ENCODE data around the gene ADAP1.
A peak's percentile ranks its signal among the peaks of the same experiment; 100 is the strongest.
"Not testable (repeated sequence)": the region's sequence is repeated elsewhere in the genome, so short reads cannot be mapped to it uniquely, and the experiment has no call there.

The ADAP1 gene

DNA sequence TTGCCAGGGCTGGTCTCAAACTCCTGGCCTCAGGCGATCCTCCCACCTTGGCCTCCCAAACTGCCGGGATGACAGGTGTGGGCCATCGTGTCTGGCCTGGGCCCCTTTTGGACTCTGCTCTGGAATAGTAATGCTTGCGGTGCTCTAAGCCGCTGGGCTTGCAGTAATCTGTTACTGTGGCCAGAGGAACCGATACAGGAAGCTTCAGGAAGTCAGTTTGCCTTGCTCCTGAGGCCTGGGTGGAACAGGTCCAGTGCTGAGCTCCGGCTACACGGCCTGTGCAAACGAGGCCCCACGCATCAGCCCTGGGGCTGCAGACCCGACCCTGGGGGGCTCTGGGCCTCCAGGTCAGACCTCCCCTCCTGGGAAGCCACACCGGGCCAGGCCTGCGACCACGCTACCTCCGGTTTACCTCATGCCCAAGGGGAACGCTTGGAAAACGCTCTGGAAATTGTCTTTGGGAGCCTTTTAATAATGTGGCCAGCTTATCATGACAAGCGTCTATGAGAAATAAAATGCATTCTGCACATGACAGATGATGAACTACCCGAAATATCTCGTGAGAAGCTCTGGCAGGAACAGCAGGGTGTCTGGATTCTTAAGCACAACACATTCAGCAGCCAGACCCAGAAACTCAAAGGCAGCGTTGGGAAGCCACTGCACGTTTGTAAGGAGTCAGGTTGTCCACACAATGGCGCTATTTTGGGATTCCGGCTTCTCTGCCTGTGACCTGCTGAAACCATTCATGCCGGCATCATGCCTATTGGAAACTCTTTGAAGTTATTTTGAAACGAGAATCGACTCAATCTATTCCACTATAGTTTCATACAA lies 10.1 kb upstream of the ADAP1 start:
- DNase-seq, result peak in 30 of 42 donors; percentile 26 to 80 (median 59)
- intact Hi-C loops (cut with DNase I), result no loop called here

DNA sequence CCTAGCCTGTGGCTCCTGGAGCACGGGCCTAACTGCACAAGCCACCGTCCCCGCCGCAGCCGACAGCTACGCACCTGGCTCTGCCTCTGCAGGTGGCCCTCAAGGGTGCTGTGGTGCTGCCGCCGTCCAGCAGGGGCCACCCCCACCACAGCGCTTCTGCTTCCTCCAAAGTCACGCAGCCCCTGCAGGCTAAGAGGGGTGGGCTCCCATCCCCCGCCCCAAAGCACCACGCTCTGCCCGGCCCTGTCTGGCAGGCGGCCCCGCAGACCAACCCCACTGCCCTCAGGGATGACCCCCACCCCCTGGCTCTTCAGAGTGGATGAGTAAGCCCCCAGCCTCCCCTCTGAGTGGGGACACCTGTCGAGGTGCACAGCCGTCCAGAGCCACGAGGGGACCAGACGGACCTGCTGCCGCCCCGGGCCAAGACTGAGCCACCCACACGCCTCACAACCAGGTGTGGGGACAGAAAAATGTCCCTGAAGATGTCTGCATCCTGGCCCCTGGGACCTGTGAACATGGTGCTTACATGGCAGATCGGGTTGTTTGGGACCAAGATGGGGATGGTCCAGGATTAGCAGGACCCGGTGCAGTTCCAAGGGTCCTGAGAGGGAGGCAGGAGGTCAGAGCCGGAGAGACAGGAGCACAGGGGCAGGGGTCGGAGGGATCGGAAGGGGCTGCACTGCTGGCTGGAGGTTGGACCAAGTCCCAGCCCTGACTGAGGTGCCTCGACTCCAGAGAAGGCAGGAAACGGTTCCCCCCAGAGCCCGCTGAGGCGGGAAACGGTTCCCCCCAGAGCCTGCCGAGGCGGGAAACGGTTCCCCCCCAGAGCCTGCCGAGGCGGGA lies 9.0 kb upstream of the ADAP1 start:
- DNase-seq, result no peak
- intact Hi-C loops (cut with DNase I), result no loop called here

DNA sequence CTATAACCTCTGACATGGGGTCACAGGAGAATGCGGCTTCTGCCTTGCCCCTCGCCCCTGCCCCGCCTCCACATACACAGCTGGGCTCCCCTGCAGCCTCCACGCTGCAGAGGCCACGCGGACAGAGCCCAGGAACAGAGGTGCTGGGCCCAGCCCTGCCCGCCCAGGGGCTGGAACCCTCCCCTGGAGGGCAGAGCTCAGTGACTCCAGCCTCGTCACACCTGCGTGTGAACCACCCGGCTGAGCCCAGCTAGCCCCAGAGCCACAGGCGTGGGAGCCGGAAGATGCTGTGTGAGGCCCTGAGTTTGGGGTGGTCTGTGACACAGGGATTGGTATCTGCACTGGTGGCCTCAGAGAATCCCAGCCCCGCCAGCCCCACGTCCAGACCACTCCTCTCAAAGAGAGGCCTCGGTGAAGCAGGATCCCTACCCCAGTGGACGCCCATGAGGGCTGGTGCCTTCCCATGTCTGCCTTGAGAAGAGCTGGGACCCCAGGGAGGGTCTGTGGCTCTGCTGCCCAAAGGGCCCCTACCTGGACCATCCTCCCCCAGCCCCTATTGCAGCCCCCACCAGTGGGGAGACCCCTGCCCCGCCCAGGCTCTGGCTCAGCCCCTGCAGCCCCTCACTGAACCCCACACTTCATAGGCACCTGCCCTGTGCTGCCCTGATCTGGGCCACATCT lies 8.1 kb upstream of the ADAP1 start:
- DNase-seq, result no peak
- intact Hi-C loops (cut with DNase I), result no loop called here

DNA sequence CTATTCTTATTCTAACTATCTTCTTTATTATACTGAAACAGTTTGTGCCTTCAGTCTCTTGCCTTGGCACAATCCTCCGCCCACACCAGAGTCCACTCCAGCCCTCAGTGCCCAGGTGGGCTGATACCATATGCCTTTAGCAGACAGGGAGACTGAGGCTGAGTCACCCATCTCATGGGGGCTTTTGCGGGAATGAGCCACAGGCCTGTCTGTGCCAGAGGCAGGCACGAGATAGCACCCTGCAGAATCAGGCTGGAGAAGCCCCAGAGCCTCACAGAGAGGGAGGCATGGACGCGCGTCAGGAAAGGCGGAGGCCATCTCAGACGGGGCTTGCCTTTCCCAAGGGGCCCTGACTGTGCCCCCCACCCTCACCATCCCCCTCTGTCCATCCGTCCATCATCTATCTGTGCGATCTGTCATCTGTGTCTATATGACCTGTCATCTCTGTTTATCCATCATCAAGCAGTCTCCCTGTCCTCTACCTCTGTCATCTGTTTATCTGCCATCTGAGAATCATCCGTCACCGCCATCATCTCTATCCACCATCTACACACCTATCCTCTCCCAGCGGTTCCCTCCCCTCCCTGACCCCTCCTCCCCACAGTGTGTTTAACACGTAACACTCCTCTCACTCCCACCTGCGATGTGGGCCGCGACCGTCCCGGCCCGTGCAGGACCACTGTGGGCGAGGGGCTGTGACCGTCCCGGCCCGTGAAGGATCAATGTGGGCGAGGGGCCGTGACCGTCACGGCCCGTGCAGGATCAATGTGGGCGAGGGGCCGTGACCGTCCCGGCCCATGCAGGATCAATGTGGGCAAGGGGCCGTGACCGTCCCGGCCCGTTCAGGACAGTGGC lies 7.3 kb upstream of the ADAP1 start:
- intact Hi-C loops (cut with DNase I), result no loop called here
- DNase-seq, result no peak

DNA sequence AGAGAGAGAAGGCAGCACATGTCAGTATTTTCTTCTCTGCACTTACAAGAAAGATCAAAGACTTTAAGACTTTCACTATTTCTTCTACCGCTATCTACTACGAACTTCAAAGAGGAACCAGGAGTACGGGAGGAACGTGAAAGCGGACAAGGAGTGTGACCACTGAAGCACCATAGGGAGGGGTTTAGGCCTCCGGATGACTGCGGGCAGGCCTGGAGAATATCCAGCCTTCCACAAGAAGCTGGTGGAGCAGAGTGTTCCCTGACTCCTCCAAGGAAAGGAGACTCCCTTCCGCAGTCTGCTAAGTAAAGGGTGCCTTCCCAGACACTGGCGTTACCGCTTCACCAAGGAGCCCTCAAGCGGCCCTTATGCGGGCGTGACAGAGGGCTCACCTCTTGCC lies 6.5 kb upstream of the ADAP1 start:
- DNase-seq; intact Hi-C loops (cut with DNase I): not testable (repeated sequence)

DNA sequence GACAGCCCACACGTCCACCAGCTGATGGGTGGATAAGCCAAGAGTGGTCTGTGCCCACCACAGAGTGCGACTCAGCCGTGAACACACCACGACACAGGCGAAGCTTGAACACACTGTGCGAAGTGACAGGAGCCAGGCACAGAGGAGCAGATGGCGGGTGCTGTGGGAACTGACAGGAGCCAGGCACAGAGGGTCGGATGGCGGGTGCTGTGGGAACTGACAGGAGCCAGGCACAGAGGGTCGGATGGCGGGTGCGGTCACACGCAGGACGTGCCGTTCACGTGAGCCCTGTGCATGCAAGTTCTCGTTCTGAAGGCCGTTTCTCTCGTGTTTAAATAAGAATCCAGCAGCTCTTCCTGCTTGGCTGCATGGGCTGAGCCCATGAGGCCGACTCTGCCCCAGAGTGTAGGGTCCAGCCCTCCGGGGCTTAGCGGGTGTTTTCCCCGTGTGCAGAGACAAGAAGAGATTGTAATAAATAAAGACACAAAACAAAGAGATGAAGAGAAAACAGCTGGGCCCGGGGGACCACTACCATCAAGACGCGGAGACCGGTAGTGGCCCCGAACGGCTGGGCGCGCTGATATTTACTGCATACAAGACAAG lies 5.9 kb upstream of the ADAP1 start:
- intact Hi-C loops (cut with DNase I), result no loop called here
- DNase-seq, result no peak

DNA sequence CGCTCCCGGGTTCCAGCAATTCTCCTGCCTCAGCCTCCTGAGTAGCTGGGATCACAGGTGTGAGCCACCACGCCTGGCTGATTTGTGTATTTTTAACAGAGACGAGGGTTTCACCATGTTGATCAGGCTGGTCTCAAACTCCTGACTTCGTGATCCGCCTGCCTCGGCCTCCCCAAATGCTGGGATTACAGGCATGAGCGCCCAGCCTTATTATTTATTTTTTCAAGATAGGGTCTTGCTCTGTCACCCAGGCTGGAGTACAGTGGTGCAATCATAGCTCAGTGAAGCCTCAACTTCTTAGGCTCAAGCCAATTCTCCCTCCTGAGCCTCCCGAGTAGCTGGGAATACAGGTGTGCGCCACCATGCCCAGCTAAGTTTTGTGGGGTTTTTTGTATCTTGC lies 5.3 kb upstream of the ADAP1 start:
- intact Hi-C loops (cut with DNase I); DNase-seq: not testable (repeated sequence)

DNA sequence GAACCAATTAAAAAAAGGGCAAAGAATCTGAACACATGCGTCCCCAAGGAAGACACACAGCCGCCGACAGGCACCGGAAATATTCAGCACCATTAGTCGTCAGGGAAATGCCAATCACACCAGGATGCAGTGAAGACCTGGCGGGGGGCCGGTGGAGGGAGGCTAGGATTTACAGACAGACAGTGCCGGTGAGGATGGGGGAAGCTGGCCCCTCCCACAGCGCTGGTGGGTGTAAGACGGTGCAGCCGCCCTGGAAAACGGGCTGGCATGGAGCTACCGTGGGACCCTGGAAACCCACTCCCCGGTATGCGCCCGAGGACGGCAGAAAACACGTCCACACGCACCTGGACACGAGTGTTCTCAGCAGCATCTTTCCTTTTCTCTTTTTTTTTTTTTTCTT lies 4.8 kb upstream of the ADAP1 start:
- intact Hi-C loops (cut with DNase I), result no loop called here
- DNase-seq, result no peak

DNA sequence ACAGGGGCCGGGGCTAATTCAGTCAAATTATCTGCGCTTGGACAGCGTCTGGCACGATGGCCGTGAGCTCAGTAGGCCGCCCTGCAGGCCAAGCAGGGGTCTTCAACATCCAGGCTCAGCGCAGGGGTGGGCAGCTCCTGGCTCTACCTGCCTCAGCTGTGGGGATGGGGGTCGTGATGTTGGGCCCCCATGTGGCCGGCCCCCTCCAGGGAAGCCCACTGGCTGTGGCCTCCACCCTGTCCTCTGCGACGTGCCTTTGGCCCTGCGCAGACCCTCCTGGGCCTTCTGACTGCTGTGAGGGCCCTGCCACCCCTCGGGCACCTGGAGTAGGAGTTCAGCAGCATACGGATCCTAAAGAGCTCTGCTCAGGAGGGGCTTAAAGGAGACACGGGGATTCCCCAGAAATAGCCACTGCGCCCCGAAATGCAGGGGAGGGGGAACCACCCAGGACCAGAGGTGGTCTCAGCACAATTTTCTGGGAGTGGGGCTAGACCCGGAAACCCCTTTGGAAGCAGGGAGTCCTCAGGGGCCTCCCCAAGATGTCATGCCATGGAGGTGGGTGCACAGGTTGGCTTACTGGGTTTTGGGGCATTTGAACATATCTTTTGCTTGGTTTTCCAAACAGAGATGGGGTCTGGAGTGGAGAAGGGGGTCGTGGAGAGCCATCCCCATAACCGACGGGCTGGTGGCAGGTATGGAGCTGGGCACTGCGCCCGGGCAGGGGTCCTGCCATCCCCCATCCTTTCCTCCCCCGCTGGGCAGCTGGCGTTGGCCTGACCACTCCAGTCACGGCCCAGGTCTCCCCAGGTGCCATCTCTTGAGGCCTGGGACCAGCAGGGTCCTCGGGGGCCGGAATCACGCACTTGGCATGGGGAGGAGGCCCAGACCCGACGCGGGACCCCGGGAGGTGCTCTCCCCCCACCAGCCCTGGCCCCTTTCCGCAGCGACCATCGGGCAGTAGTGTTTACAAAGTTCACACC lies 4.0 kb upstream of the ADAP1 start:
- intact Hi-C loops (cut with DNase I), result no loop called here
- DNase-seq, result peak in 1 of 42 donors; percentile 1

DNA sequence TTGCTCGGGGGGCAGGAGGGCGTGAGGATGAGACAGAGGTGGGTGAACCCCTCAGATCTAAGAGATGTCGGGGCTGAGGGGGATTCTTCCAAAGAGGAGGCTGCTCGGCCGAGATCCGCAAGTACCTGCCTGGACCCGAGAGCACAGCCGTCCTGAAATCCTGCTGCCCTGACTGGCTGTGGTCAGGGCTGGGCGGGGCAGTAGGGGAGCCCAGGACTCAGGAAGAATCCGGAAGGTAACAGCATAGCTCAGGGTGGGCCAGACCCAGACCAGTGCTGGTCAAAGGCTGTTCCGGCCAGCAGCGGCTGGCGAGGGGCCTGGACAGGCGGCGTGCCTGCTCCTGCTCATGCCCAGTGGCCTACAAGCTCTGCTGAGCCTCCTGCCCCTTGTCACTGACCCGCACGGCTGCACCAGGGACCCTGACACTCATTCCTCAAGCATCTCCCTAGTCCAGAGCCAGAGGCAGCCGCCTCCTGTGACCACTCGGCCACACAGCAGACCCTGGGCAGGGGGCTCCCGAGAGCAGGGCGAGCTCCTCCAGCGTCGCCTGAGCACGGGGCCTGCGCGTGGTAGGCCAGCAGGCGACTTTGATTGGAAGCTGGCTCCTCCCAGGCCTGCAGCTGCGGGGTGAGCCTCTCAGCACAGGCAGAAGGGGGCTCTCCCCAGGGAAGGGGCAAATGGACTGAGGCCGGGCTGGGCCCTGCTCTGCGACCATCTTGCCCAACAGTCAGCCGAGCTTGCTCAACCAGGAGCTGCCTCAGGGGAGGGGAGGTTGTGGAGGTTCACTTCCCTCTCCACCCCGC lies 3.1 kb upstream of the ADAP1 start:
- intact Hi-C loops (cut with DNase I), result no loop called here
- peak in 15 of 42 donors; percentile 31 to 65 (median 42) for DNase-seq

DNA sequence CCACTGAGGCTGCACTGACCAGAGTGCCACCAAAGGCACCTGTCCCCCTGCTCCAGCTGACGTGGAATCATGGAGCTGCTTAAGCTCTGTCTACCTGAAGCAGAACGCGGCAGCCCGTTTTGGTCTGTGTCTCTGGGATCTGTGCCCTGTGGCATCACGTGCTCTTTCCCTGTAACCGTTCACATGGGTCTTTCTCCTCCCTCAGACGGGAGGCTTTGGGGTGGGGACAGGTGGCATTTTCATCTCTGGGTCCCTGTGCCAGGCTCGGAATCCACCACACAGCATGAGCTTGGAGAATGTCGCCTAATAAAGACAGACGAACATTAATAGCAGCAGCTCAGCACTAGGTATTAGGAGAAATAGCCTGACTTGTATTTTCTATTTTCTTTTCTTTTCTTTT lies 1.6 kb upstream of the ADAP1 start:
- no peak for DNase-seq
- intact Hi-C loops (cut with DNase I), result no loop called here

DNA sequence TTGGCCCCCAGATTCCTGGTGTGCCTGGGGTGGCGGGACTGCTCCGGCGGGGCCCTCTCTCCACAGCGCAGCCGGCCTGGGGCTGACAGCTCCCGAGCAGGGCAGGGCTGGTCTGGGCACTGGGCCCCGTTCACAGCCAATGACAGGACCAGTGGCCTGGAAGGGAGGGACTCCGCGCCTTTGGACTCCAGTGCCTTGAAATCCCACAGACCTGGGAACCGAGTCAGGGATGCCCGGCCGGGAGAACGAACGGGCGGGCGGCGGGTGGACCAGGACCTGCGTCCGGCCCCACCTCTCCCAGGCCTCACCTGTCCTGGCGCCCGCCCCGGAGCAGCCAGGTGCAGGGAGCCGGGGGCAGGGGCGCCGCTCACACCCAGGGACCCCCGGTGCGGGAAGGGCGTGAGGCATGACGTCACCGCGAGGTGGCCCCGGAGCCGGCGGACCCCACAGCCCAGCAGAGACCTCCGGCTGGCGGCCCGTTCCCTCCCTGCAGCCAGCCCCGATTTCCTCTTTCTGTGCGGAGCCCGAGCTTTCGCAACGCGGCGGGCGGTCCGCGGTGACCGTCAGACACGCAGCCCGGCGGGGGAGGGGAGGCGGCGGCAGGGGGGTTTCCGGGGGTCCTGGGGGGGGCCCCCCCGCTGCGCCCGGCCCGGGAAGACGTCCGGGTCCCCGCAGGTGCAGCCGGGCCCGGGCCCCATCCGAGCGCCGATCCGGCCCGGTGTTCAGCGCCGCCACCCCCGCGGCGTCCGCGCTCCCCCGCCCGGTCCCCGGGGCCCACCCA lies 743 bp downstream of the ADAP1 start:
- intact Hi-C loops (cut with DNase I), result loop anchor here (2.0 kb wide), 1 partner anchor 43 kb away; no protein-coding TSS in a partner anchor
- peak; percentile 62 to 91 (median 83) for DNase-seq

DNA sequence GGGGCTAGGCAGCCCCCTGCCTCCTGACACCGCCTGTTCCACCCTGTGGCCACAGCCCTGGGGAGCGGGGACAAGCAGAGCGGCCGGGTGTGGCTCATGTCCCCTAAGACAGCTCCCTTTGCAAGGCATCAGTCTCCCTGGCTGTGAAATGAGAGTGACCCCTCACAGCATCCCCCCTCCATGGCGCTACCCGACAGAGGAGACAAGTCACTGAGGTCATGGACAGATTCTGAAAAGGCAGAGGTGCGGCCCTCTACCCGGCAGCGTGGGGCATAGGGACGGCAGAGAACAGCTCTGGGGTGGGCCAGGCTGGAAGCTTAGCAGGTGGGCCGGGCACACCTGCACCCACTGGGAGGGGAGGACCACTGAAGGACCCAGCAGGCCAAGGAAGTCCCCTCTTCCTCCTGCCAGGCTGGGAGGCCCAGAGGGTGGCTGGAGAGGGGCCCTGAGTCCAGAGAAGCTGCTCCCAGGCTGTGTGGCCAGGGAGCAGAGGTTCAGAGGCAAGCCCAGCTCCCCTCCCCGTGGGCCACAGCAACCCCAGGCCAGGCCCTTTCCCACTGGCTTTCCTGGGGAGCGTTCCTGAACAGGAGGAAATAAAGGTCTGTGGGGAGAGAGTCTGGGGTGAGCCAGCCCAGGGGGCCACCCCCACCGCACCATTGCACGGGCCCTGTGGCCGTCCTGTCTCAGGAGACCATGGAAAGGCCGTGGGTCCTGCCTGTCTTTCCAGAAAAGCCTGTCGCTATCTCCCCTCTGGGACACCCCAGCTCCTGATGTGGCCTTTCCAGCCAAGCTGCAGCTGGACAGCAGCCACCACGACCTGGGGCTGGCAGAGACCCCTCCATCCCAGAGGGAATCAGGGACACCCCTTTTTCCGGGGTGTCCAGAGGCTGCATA lies 1.7 kb downstream of the ADAP1 start:
- DNase-seq, result no peak
- intact Hi-C loops (cut with DNase I), result no loop called here

DNA sequence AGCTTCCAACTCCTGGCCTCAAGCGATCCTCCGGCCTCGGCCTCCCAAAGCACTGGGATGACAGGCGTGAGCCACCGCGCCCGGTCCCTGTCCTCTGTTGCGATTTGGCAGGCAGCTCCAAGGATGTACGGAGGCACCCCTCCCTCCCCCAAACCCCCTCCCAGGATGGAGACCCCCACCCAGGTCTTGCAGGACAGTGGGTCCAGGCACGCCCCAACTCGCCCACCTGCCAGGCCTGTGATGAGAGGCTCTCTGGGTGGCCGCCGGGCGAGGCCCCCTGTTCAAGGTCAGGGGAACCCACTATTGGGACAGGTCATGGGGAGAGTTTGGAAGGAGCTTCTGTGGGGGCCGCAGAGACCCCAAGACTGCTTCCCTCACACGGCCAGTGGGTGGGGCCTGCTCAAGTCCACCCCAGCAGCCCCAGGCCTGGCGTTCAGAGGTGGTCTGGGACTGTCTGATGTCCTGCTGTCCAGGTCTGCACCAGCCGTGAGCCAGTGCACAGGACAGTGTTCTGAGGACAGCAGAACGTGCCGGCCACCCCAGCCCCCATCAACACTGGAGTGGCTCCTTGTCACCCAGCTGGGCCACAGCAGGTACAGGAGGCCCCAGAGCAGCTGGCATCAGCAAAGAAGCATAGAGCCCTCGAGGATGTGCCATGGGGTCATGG lies 2.5 kb downstream of the ADAP1 start:
- no peak for DNase-seq
- intact Hi-C loops (cut with DNase I), result no loop called here
